ENCODE measurements around the gene CCNK.

CCNK gene

GRCh38 chr14:99468836-99469592 is 12.2 kb upstream of the CCNK start:
- peaks cover 96 to 100% (median 100%) of the 10 kb centered on the region in 11 experiments for H4K20me1 ChIP-seq
- H3K9me3 ChIP-seq (replicated peaks in 1 of 11) = no peaks in the 10 kb centered on the region
- H3K36me3 ChIP-seq = peaks cover 26 to 41% (median 33%) of the 10 kb centered on the region in 11 experiments
- H3K27ac ChIP-seq = no peak overlapping the region
- TF ChIP-seq Cebpa-rat (IDR thresholded peaks at IDR 0.05) = no peak
- no peaks in the 10 kb centered on the region for H3K27me3 ChIP-seq
- H3K4me3 ChIP-seq = no peak overlapping the region
- 0 out of 22 replicates have a peak overlapping the region, but pooled peaks of 2 of the 11 experiments have one; percentile 1 to 14 for H3K9ac ChIP-seq
- peaks cover 26 to 46% (median 37%) of the 10 kb centered on the region in 10 experiments for H3K4me1 ChIP-seq
- peak overlapping the region in 3 of 11 experiments; percentile 1 to 42 (median 21); a peak in 4 of 22 replicates for H3K4me2 ChIP-seq

GRCh38 chr14:99471731-99472130 is 9.5 kb upstream of the CCNK start:
- Histone ChIP-seq H3K27ac (no peak overlapping the region), H4K20me1 (peaks cover 96 to 100% (median 100%) of the 10 kb centered on the region in 11 experiments), H3K9ac (no peak overlapping the region), H3K4me2 (no peak overlapping the region), H3K4me1 (peaks cover 32 to 64% (median 45%) of the 10 kb centered on the region in 10 experiments), H3K27me3 (no peaks in the 10 kb centered on the region), H3K36me3 (peaks cover 0 to 14% (median 8%) of the 10 kb centered on the region in 11 experiments; a peak in 13 of 22 replicates), H3K4me3 (no peak overlapping the region), H3K9me3 (replicated peaks in 1 of 11) (no peaks in the 10 kb centered on the region)
- no peak for TF ChIP-seq Cebpa-rat (IDR thresholded peaks at IDR 0.05)

GRCh38 chr14:99472937-99473336 is 8.3 kb upstream of the CCNK start:
- no peak for TF ChIP-seq Cebpa-rat (IDR thresholded peaks at IDR 0.05)
- Histone ChIP-seq H3K27ac (no peak overlapping the region), H3K9ac (no peak overlapping the region), H4K20me1 (peaks cover 92 to 100% (median 100%) of the 10 kb centered on the region in 11 experiments), H3K9me3 (replicated peaks in 1 of 11) (no peaks in the 10 kb centered on the region), H3K36me3 (peaks cover 0 to 3% (median 0%) of the 10 kb centered on the region in 11 experiments; a peak in 2 of 22 replicates), H3K4me1 (peaks cover 31 to 67% (median 46%) of the 10 kb centered on the region in 10 experiments), H3K4me3 (no peak overlapping the region), H3K4me2 (no peak overlapping the region), H3K27me3 (no peaks in the 10 kb centered on the region)

GRCh38 chr14:99473458-99473857 is 7.8 kb upstream of the CCNK start:
- TF ChIP-seq Cebpa-rat (IDR thresholded peaks at IDR 0.05) = no peak
- H3K9me3 ChIP-seq (replicated peaks in 1 of 11) = no peaks in the 10 kb centered on the region
- H3K4me2 ChIP-seq = peak overlapping the region in 3 of 11 experiments; percentile 2 to 8 (median 5); a peak in 1 of 22 replicates
- H3K27ac ChIP-seq = no peak overlapping the region
- H4K20me1 ChIP-seq = peaks cover 92 to 100% (median 100%) of the 10 kb centered on the region in 11 experiments
- H3K27me3 ChIP-seq = no peaks in the 10 kb centered on the region
- H3K4me3 ChIP-seq = no peak overlapping the region
- H3K36me3 ChIP-seq = peaks cover 0 to 4% (median 0%) of the 10 kb centered on the region in 11 experiments; a peak in 3 of 22 replicates
- H3K9ac ChIP-seq = no peak overlapping the region
- peaks cover 31 to 67% (median 47%) of the 10 kb centered on the region in 10 experiments for H3K4me1 ChIP-seq

GRCh38 chr14:99475179-99475578 is 6.0 kb upstream of the CCNK start:
- Histone ChIP-seq H4K20me1 (peaks cover 90 to 100% (median 98%) of the 10 kb centered on the region in 11 experiments), H3K27ac (no peak overlapping the region), H3K27me3 (no peaks in the 10 kb centered on the region), H3K4me3 (no peak overlapping the region), H3K4me2 (peak overlapping the region in 2 of 11 experiments; percentile 10 to 79; a peak in 2 of 22 replicates), H3K9ac (no peak overlapping the region), H3K36me3 (peaks cover 0 to 8% (median 0%) of the 10 kb centered on the region in 11 experiments; a peak in 3 of 22 replicates), H3K9me3 (replicated peaks in 1 of 11) (no peaks in the 10 kb centered on the region), H3K4me1 (peaks cover 30 to 69% (median 45%) of the 10 kb centered on the region in 10 experiments)
- TF ChIP-seq Cebpa-rat (IDR thresholded peaks at IDR 0.05) = no peak

GRCh38 chr14:99475660-99476059 is 5.5 kb upstream of the CCNK start:
- Histone ChIP-seq H3K27ac (no peak overlapping the region), H4K20me1 (peaks cover 85 to 99% (median 94%) of the 10 kb centered on the region in 11 experiments)

GRCh38 chr14:99476864-99477263 is 4.3 kb upstream of the CCNK start:
- Histone ChIP-seq H3K4me1 (peaks cover 28 to 61% (median 40%) of the 10 kb centered on the region in 10 experiments), H3K9me3 (replicated peaks in 1 of 11) (no peaks in the 10 kb centered on the region), H4K20me1 (peaks cover 73 to 92% (median 85%) of the 10 kb centered on the region in 11 experiments), H3K27ac (peak overlapping the region in 6 of 11 experiments; percentile 6 to 51 (median 23); a peak in 11 of 22 replicates), H3K9ac (peak overlapping the region in 2 of 11 experiments; percentile 31 to 32; a peak in 2 of 22 replicates), H3K4me3 (no peak overlapping the region), H3K36me3 (peaks cover 0 to 8% (median 0%) of the 10 kb centered on the region in 11 experiments; a peak in 3 of 22 replicates), H3K4me2 (peak overlapping the region; percentile 8 to 95 (median 79); a peak in 17 of 22 replicates), H3K27me3 (no peaks in the 10 kb centered on the region)
- TF ChIP-seq Cebpa-rat (IDR thresholded peaks at IDR 0.05) = no peak

More at GRCh38 chr14:99475660-99476059, 5.5 kb upstream of the CCNK start:
- Histone ChIP-seq H3K4me3 (no peak overlapping the region), H3K36me3 (peaks cover 0 to 8% (median 0%) of the 10 kb centered on the region in 11 experiments; a peak in 3 of 22 replicates), H3K4me1 (peaks cover 28 to 64% (median 41%) of the 10 kb centered on the region in 10 experiments), H3K9ac (no peak overlapping the region), H3K9me3 (replicated peaks in 1 of 11) (no peaks in the 10 kb centered on the region), H3K27me3 (no peaks in the 10 kb centered on the region), H3K4me2 (peak overlapping the region in 4 of 11 experiments; percentile 79 to 91 (median 84); a peak in 6 of 22 replicates)
- TF ChIP-seq Cebpa-rat (IDR thresholded peaks at IDR 0.05) = no peak

- peaks cover 39 to 69% (median 49%) of the 10 kb centered on the region in 10 experiments for H3K4me1 ChIP-seq
- H3K27me3 ChIP-seq = no peaks in the 10 kb centered on the region
- TF ChIP-seq Cebpa-rat (IDR thresholded peaks at IDR 0.05) = no peak
- H4K20me1 ChIP-seq = peaks cover 72 to 92% (median 85%) of the 10 kb centered on the region in 11 experiments
- H3K4me3 ChIP-seq = peak overlapping the region in 1 of 10 experiments; percentile 96; a peak in 1 of 20 replicates
- no peaks in the 10 kb centered on the region for H3K9me3 ChIP-seq (replicated peaks in 1 of 11)
- H3K9ac ChIP-seq = peak overlapping the region in 6 of 11 experiments; percentile 94 to 98 (median 95); a peak in 5 of 22 replicates
- H3K4me2 ChIP-seq = peak overlapping the region; percentile 80 to 98 (median 91)
- H3K36me3 ChIP-seq = peaks cover 0 to 8% (median 0%) of the 10 kb centered on the region in 11 experiments; a peak in 3 of 22 replicates
- H3K27ac ChIP-seq = no peak overlapping the region; a peak in 1 of 22 replicates
These were observed 3.1 kb upstream of the CCNK start for GRCh38 chr14:99478128-99478527.

Data from BLaER1 treated with 17β-estradiol and CSF1 and Interleukin-3, amounts not matched to agents 10 nM and 100 nM (cell line).